Vagina (tissue), 2 donors: Measurements from ENCODE around the gene FTH1. TPM values are rescaled to one million over a fixed set of nuclear protein-coding genes. Genes with fewer than 3 reads are reported as not detected.

Experiments
- DNase-seq, 2 donors: peaks; one replicate each; pipeline ENCODE4 v3.0.0-alpha.2; 2017; ENCODE audit errors: extremely low spot score in 2 of 2
- H3K27ac ChIP-seq: fragments of 200-600 bp; sonication (generic); one replicate; pipeline ENCODE4 v1.5.1; 2019
- H3K27me3 ChIP-seq: fragments of 200-600 bp; sonication (generic); one replicate; pipeline ENCODE4 v1.5.1; 2019
- H3K36me3 ChIP-seq, 2 donors: fragments of 200-600 bp; sonication (generic); one replicate each; pipeline ENCODE4 v1.5.1; 2017 to 2019
- H3K4me1 ChIP-seq: fragments of 200-600 bp; sonication (generic); one replicate; pipeline ENCODE4 v1.5.1; 2019
- H3K4me3 ChIP-seq, 2 donors: fragments of 200-600 bp; sonication (generic); 1 replicate in 1 of 2; 2 replicates in 1 of 2; pipeline ENCODE4 v1.5.1; 2016 to 2019
- H3K9me3 ChIP-seq: fragments of 200-600 bp; sonication (generic); one replicate; pipeline ENCODE4 v1.5.1; 2019
- CTCF ChIP-seq, 3 experiments: fragments of 450-650 bp in 2 of 3; fragments of 200-600 bp in 1 of 3; sonication (generic) in 1 of 3; IDR thresholded peaks; one replicate each; pipeline ENCODE4 v1.5.1; 2017 to 2019; ENCODE audit warnings: antibody characterized with exemption in 3 of 3, mild to moderate bottlenecking in 2 of 3, moderate library complexity in 2 of 3
- POLR2A ChIP-seq, 2 donors: fragments of 450-650 bp; IDR thresholded peaks; one replicate each; pipeline ENCODE4 v1.6.1; 2017; ENCODE audit warnings: antibody characterized with exemption in 2 of 2, mild to moderate bottlenecking in 2 of 2, moderate library complexity in 2 of 2
- POLR2AphosphoS5 ChIP-seq, 2 donors: sonication (generic); formaldehyde crosslinking; IDR thresholded peaks; one replicate each; pipeline ENCODE4 v1.9.0; 2017; ENCODE audit warnings: antibody characterized with exemption in 2 of 2, mild to moderate bottlenecking in 2 of 2, low read depth in 1 of 2; ENCODE audit not compliant: insufficient read depth in 1 of 2
- intact Hi-C: fragments of 100-400 bp; cut with DNase I; formaldehyde crosslinking; loops from one replicate; pipeline ENCODE4 v1.15.1; 2023
- total RNA-seq: library from RNA; depleted of rRNA; stranded (reverse); fragments of >200 nt; gene quantifications from one replicate; pipeline ENCODE4 v1.2.3, GENCODE V29; 2016

Gene FTH1
- total RNA-seq, 1 donor from 2014 or later = 2,421 TPM

- intact Hi-C loops = no loop called here
- peak in 1 of 2 donors; percentile 94 for DNase-seq
These were observed 44.0 kb downstream of the FTH1 start for GRCh38 chr11:61923166-61924063.

GRCh38 chr11:61922539-61922938, 44.9 kb downstream of the FTH1 start:
- Histone ChIP-seq H3K9me3 (no peaks in the 10 kb centered on the region), H3K27ac (peak overlapping the region; percentile 94), H3K4me1 (peaks cover 55% of the 10 kb centered on the region), H3K4me3 (no peak overlapping the region), H3K27me3 (no peaks in the 10 kb centered on the region), H3K36me3 (no peaks in the 10 kb centered on the region)
- TF ChIP-seq POLR2AphosphoS5 (IDR thresholded peaks at IDR 0.05; ENCODE audit: insufficient read depth in 1 of 2, low read depth in 1 of 2) (peak; percentile 16 to 44), POLR2A (IDR thresholded peaks at IDR 0.05) (no peak)
- intact Hi-C loops = no loop called here
- DNase-seq = peak in 1 of 2 donors; percentile 95

More at GRCh38 chr11:61923166-61924063, 44.0 kb downstream of the FTH1 start:
- peak; percentile 21 to 77 for TF ChIP-seq POLR2AphosphoS5 (IDR thresholded peaks at IDR 0.05; ENCODE audit: insufficient read depth in 1 of 2, low read depth in 1 of 2)
- no peak for TF ChIP-seq CTCF (IDR thresholded peaks at IDR 0.05)
- H3K9me3 ChIP-seq = no peaks in the 10 kb centered on the region
- peak overlapping the region; percentile 94 for H3K27ac ChIP-seq
- H3K4me1 ChIP-seq = peaks cover 47% of the 10 kb centered on the region
- H3K36me3 ChIP-seq = no peaks in the 10 kb centered on the region
- H3K4me3 ChIP-seq = no peak overlapping the region
- H3K27me3 ChIP-seq = no peaks in the 10 kb centered on the region

- no peaks in the 10 kb centered on the region for H3K9me3 ChIP-seq
- no peaks in the 10 kb centered on the region for H3K36me3 ChIP-seq
- no peak overlapping the region for H3K4me3 ChIP-seq
- no peaks in the 10 kb centered on the region for H3K27me3 ChIP-seq
- intact Hi-C loops = no loop called here
- TF ChIP-seq CTCF (IDR thresholded peaks at IDR 0.05) = no peak
- no peak for TF ChIP-seq POLR2A (IDR thresholded peaks at IDR 0.05)
- TF ChIP-seq POLR2AphosphoS5 (IDR thresholded peaks at IDR 0.05; ENCODE audit: insufficient read depth in 1 of 2, low read depth in 1 of 2) = no peak
- H3K27ac ChIP-seq = peak overlapping the region; percentile 94
- peaks cover 55% of the 10 kb centered on the region for H3K4me1 ChIP-seq
- no peak for DNase-seq
These were observed 46.0 kb downstream of the FTH1 start for GRCh38 chr11:61921446-61921845.

- Histone ChIP-seq H3K4me3 (no peak overlapping the region), H3K4me1 (peaks cover 63% of the 10 kb centered on the region), H3K9me3 (no peaks in the 10 kb centered on the region), H3K36me3 (no peaks in the 10 kb centered on the region), H3K27me3 (no peaks in the 10 kb centered on the region), H3K27ac (peak overlapping the region; percentile 85)
- DNase-seq = peak in 1 of 2 donors; percentile 87
- intact Hi-C loops = no loop called here
- TF ChIP-seq CTCF (IDR thresholded peaks at IDR 0.05) (no peak), POLR2AphosphoS5 (IDR thresholded peaks at IDR 0.05; ENCODE audit: insufficient read depth in 1 of 2, low read depth in 1 of 2) (no peak), POLR2A (IDR thresholded peaks at IDR 0.05) (no peak)
These were observed 47.5 kb downstream of the FTH1 start for GRCh38 chr11:61919705-61920631.

- Histone ChIP-seq H3K9me3 (no peaks in the 10 kb centered on the region), H3K36me3 (no peaks in the 10 kb centered on the region), H3K27me3 (no peaks in the 10 kb centered on the region), H3K4me1 (peaks cover 65% of the 10 kb centered on the region), H3K4me3 (no peak overlapping the region), H3K27ac (peak overlapping the region; percentile 85)
- no peak for TF ChIP-seq POLR2AphosphoS5 (IDR thresholded peaks at IDR 0.05; ENCODE audit: insufficient read depth in 1 of 2, low read depth in 1 of 2)
- TF ChIP-seq CTCF (IDR thresholded peaks at IDR 0.05) = no peak
- no peak for TF ChIP-seq POLR2A (IDR thresholded peaks at IDR 0.05)
- DNase-seq = no peak
- intact Hi-C loops = no loop called here
These were observed 48.3 kb downstream of the FTH1 start for GRCh38 chr11:61918938-61919704.
